GM21360 (cell line): ENCODE data around the gene CBX4.
A peak's percentile ranks its signal among the peaks of the same experiment; 100 is the strongest.

Experiments
- ATAC-seq: cut with Tn5 transposase; IDR thresholded peaks from one replicate; pipeline ENCODE4 v1.9.1; 2021; ENCODE audit warnings: mild to moderate bottlenecking, moderate library complexity; ENCODE audit not compliant: unreplicated experiment

The CBX4 gene

DNA sequence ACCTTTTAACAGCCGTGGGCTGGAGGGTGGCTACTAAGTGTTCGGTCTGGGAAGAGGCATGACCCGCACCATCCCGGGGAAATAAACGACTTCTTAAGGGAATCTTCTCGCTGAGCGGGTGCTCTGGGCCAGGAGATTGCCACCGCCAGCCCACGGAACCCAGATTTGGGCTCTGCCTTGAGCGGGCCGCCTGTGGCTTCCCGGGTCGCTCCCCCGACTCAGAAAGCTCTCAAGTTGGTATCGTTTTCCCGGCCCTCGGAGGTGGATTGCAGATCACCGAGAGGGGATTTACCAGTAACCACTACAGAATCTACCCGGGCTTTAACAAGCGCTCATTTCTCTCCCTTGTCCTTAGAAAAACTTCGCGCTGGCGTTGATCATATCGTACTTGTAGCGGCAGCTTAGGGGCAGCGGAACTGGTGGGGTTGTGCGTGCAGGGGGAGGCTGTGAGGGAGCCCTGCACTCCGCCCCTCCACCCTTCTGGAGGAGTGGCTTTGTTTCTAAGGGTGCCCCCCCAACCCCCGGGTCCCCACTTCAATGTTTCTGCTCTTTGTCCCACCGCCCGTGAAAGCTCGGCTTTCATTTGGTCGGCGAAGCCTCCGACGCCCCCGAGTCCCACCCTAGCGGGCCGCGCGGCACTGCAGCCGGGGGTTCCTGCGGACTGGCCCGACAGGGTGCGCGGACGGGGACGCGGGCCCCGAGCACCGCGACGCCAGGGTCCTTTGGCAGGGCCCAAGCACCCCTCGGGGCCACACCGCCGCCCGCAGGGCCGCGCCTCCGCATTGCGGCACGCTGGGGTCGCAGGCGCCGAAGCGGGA lies 3.6 kb upstream of the CBX4 start:
- ATAC-seq, result no peak

DNA sequence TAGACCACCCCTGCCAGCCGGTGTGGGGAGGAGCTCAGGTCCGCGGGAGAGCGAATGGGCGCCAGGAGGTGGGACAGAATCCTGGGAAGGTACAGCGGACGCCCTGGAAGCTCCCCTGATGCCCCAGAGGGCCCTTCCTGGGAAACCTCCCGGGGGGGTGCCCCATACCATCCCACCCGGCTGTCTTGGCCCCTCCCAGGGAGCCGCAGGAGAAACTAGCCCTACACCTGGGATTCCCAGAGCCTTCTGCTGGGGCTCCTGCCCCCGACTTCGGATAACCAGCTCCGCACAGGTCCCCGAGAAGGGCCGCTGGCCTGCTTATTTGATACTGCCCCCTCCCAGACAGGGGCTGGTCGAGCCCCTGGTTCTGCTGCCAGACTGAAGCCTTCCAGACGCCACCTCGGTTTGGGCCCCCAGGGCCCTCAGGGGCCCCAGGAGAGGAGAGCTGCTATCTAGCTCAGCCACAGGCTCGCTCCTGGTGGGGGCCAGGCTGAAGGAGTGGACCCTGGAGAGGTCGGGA lies 3.0 kb upstream of the CBX4 start:
- no peak for ATAC-seq

DNA sequence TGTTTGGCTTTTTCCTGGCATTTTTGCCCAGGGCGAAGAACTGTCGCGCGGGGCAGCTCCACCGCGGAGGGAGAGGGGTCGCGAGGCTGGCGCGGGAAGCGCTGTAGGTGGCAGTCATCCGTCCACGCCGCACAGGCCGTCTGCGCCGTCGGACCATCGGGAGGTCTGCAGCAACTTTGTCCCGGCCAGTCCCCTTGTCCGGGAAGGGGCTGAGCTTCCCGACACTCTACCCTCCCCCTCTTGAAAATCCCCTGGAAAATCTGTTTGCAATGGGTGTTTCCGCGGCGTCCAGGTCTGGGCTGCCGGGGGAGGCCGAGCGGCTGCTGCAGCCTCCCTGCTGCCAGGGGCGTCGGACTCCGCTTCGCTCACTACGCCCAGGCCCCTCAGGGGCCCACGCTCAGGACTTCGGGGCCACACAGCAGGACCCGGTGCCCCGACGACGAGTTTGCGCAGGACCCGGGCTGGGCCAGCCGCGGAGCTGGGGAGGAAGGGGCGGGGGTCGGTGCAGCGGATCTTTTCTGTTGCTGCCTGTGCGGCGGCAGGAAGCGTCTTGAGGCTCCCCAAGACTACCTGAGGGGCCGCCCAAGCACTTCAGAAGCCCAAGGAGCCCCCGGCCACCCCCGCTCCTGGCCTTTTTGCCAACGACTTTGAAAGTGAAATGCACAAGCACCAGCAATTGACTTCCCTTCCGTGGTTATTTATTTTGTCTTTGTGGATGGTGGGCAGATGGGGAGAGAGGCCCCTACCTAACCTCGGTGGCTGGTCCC lies 2.3 kb upstream of the CBX4 start:
- no peak for ATAC-seq

DNA sequence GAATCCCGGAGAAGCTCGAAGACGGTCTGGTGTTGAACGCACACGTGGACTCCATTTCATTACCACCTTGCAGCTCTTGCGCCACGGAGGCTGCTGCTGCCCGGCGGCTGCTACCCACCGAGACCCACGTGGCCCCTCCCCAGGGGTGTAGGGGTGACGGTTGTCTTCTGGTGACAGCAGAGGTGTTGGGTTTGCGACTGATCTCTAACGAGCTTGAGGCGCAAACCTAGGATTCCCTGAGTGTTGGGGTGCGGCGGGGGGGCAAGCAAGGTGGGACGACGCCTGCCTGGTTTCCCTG lies 1.7 kb upstream of the CBX4 start:
- no peak for ATAC-seq

DNA sequence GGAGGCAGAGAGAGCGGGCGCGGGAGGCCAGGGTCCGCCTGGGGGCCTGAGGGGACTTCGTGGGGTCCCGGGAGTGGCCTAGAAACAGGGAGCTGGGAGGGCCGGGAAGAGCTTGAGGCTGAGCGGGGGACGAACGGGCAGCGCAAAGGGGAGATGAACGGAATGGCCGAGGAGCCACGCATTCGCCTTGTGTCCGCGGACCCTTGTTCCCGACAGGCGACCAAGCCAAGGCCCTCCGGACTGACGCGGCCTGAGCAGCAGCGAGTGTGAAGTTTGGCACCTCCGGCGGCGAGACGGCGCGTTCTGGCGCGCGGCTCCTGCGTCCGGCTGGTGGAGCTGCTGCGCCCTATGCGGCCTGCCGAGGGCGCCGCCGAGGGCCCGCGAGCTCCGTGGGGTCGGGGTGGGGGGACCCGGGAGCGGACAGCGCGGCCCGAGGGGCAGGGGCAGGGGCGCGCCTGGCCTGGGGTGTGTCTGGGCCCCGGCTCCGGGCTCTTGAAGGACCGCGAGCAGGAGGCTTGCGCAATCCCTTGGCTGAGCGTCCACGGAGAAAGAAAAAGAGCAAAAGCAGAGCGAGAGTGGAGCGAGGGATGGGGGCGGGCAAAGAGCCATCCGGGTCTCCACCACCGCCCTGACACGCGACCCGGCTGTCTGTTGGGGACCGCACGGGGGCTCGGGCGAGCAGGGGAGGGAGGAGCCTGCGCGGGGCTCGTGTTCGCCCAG lies 1.2 kb upstream of the CBX4 start:
- ATAC-seq, result no peak

DNA sequence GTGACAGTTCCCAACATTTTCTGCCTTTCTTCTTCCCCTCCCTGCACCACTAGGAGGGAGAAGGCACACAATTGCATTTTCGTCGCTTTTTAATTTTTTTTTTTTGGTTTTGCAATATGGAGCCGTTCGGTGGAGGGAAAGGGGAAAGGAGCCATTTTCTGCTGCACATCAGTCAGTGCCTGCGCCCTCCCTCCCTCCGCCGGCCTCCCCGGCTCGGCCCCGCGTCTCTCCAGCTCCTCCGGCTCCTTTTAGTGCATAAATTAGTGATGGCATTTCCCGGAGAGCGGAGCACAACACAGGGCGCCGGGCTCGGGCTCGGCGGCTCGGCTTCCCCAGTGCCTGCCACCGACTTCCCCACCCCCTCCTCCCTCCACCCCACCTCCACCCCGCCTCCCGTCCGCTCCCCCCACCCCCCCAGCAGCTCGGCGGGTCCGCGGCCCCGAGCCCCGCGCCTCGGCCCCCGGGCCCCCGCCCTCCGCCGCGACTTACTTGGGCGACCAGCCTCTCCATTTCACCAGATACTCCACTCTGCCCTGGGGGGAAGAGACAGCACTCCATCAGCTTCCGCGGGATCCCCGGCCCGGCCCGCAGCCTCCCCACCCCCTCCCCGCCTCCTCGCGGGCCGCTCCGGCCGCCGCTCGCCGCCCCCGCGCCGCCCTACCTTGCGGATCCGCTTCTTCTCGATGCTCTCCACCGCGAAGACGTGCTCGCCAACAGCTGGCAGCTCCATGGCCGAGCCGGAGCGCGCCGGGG lies 542 bp downstream of the CBX4 start:
- ATAC-seq, result peak; percentile 4

DNA sequence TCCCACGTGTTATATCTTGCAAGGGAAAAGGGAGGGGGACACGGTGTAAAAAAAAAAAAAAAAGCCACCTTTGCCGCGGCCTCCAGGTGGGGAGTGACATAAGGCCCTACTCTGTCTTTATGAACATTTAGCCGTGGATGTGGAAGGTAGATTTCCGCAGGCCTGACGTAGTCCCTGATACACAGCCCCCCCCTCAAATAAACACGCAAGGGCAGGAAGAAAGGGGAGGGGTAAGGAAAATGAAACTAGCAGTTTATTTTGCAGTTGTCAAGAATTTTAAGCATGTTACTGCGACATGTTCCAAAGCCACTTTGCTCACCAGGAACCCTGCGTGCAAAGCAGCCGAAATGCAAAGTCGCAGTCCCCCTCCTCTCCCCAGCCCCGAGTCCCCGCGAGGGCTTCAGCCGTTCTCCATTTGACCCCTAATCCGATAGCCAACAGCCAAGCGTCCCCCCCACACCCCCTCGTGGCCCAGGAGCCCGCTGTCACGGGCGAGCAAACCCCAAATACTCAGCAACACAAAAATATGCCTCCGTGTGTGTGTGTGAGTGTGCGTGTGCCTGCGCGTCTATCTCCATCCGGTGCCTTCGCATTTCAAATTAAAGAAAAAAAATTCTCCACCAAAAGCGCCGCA lies 1.2 kb downstream of the CBX4 start:
- no peak for ATAC-seq

DNA sequence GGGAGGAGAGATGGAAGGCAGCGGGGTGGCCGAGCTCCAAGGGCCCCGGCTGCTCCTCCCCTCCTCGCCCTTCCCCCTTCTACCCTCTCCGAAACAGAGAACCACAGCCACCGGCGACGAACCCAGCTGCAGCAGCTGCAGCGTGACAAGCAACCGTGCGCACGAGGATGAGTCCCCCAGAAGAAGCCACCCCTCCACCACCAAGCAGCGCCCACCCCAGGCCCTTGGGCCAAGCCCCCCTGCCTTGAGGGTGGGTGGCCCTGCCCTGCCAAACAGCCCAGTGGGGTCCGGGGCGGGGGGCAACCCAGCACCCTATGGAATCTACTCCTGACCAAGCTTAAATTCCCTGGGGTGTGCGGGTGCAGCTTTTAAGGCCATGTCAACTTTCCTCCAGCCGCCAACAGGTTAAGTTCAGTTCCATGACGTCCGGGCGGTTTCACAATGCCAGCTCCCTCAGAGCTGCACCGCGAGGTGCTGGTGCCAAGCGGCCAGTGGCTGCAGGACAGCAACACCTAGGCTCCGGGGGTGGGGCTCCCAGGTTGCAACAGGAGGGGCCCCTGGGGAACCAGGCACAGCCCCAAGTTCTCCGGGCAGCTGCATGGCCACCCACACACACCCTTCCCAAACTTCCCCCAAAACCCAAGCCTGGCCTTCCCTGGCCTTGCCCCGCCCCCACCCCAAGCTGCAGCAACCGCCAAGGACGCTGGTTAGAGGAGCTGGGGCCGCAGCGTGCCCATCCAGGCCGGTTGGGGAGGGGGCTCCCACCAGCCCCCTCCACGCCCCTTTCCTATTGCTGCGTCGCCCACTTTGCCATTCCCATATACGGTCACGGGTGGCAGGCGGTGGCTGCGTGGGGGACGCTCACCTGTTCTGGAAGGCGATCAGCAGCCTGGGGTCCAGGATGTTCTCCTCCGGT lies 2.0 kb downstream of the CBX4 start:
- no peak for ATAC-seq

DNA sequence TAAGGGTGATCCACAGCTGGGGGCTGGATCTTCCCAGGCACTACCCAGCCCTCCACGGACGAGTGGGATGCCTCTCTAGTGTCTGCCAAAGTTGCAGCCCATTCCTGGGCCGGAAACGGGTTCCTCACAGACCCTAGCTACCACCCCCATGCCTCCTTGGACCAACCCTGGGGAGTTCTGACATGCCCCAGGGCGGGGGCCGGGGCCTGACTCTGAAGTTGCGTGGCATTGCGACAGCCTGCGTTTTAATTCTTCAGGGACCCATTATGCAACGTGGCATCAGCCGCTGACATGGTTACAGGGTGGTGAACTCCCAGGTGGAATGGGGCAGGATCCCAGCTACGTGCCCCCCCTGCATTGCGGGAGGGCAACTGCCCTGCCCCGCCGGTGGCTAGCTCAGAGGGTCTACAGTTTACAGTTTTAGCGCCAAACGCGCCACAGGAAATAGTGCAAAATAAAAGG lies 2.7 kb downstream of the CBX4 start:
- no peak for ATAC-seq

DNA sequence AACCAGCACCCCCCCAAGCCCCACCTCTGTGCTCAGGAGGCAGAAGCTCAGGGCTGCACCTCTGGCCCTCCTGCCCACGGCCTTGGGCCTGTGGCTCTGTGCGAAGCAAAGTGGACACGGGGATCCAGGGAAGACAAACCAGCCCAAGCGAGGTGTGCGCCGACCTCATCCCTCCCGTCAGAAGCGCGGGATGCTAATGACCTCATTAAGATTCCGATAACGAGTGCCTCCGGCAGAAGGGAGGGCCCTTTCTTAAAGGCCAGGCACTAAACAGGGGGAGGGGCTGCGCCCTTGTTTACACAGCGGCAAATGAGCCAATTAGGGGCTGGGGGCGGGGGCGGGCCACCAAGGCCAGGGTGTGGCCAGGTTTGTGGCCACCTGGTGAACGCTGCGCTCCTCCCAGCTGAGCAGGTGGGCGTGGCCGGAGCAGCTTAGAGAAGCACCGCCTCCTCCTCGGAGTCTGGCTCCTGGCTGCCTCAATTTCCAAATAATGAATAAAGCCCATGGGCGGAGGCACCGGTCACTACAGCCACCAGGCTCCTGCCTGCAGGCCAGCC lies 3.2 kb downstream of the CBX4 start:
- no peak for ATAC-seq

DNA sequence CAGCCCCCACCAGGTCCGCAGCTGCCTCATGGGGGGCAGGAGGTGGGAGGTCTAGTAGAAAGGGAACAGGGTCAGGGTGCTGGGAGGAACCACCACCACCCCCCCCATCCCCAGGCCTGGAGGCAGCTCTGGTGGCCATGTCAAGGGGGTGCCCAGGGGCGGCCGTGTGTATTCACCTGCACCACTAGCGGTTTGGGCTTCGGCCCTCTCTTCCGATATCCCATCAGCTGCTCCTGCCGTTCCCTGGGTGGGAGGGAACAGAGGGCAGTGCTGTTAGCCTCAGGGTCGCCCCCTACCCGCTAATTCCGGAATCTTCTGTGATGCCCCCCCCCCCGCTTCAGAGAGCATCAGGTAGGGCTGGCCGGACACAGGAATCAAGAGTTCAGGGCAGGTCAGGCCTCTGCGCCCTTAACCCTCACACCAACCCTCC lies 3.8 kb downstream of the CBX4 start:
- ATAC-seq, result no peak

DNA sequence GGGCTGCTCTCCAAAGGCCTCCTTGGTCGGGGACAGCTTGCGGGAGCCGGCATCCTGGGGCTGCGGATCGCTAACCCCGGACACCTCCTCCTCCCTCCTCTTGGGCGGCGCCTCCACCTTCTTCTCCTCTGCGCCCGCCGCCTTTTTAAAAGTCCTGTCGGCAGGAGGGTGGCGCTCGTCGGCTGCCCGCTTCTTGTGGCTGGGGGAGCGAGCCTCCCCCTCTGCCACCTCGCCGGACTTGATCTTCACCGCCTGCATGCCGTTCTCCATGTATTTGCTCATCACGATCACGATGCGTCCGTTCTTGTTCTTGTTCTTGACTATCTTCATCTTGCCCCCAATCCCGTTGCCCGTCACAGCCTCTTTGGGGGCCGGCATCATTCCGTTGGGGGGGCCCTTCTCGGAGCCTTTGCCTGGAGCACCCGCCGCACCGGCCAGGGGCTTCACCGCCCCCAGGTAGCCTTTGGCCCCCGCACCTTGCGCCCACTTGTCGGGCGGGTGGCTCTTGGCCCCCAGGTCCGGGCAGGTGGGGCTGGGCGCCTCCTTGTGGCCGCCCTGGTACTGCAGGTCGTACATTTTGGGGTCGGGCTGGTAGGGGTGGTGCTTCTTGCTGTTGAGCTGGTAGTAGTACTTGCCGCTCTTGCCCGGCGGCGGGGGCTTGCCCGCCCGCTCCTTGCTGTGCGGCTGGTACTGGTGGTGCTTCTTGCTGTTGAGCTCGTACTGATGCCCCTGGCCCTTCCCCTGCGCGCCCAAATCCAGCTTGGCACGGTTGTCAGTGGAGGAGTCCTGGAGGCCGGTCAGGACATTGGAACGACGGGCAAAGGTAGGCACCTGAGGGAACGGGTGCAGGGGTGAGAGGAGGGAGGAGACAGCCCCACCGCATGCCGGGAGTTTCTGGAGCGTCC lies 4.4 kb downstream of the CBX4 start:
- ATAC-seq, result no peak

DNA sequence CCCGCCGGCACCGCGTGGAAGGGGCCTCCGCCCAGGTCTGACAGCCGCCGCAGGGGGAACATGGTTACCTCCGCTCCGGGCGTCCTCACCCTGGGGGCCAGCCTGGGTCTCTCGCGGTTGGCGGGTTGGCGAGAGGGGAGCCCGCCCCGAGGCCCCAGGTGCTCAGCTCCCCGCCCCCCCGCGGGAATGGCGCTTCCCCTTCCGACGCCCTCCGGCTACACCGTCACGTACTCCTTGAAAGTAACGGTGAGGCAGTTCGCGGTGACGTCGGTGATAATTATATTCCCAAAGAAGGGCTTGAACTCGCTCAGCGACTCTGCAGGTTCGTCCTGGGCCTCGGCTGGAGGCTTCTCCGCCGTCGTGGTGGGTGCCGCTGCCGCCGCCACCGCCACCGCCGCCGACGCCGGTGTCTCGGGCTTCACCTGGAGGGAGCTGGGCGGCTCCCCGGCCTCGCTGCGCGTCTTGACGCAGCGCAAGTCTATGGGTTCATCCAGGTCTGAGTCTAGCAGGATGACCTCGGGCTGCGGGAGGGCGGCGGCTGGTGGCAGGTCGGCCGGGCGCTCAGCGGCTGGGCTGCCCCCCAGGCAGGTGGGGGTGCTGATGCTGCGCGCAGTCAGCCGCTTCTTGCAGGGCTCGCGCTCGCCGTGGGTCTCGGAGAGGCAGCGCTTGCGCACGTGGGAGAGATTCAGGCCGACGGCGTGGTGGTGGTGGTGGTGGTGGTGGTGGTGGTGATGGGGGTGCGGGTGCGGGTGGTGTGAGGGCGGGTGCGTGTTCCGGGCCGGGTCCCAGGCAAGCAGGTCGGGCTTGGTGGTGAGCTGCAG lies 5.3 kb downstream of the CBX4 start:
- no peak for ATAC-seq

DNA sequence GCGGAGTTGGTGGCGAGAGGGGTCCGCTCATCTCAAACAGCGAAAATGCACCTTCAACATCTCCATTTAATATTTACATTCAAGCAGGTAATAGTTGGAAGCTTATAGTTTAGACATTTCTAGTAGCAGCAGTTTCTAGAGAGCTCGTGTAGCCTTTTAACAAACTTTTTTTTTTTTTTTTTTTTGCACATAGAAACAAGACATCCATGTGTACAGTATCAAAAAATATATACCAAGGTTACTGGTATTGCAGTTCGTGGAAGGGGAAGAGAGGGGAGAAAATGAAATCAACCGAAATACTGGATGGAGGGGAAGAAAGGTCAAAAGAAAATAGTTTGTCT lies 6.2 kb downstream of the CBX4 start:
- ATAC-seq, result no peak

DNA sequence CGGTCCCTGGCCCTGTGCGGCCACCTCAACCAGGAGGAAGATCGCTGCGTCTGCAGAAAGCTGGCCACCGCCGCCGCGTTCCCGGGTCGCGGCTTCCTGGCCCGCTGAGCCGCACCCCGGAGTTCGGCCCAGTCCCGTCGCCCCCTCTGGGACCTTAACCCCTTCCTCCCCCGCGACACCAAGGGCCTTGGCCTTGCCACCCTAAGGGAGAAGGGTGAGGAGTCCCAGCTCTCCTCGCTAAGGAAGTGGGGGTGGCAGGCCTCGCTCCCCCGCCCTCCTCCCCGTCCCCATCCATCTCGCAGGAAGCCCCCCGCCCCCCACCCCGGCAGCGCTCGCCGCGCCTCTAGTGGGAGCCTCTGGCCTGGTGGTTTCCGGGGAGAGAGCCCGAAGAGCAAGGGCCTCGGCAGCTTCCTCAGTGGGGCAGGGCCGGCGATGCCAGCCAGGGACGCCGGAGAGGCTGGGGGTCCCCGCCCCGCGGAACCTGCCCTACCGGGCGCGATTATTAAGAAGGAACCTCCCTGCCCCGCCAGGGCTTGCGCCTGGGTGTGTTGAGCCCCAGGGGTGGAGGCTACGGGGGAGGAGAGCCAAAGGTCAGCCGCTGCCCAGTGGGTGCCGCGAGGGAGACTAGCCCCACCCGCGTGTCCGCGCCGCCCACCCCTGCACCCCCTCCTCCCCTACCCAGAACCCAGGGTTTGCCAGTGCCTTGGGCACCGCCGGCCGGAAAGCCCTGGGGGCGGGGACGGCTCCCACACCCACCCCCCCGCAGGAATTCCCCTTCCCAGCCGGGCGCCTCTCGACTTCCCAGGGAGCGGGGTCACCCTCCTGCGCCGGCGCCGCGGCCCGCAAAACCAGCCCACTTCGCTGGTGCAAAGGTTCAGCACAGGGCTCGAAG lies 6.8 kb downstream of the CBX4 start:
- ATAC-seq, result no peak
